H54 (cell line): ENCODE data around the gene ACP2.
A peak's percentile ranks its signal among the peaks of the same experiment; 100 is the strongest.

Experiments used
- DNase-seq: peaks from one replicate; pipeline ENCODE4 v3.0.0; 2011; ENCODE audit warnings: low spot score, mixed read lengths; ENCODE audit not compliant: insufficient read length
- FAIRE-seq: peaks from 3 replicates; lab custom pipeline; 2011; peaks lifted over from hg19 to GRCh38; lab: Jason Lieb, UNC
- POLR2A ChIP-seq: IDR thresholded peaks from 2 replicates; pipeline ENCODE4 v1.6.1; 2011; ENCODE audit warnings: low read depth, mild to moderate bottlenecking, low read length

Gene ACP2

GRCh38 chr11:47274495-47275235 lies 26.1 kb upstream of the ACP2 start:
- FAIRE-seq (no peak), DNase-seq (no peak)
- TF ChIP-seq POLR2A: no peak

GRCh38 chr11:47272706-47273105 lies 24.1 kb upstream of the ACP2 start:
- TF ChIP-seq POLR2A: no peak
- no peak for FAIRE-seq
- peak; percentile 38 for DNase-seq

- DNase-seq (no peak), FAIRE-seq (no peak)
- TF ChIP-seq POLR2A: no peak
Observed at GRCh38 chr11:47271961-47272661, 23.5 kb upstream of the ACP2 start.

GRCh38 chr11:47271328-47271727 lies 22.7 kb upstream of the ACP2 start:
- FAIRE-seq (no peak), DNase-seq (no peak)
- TF ChIP-seq POLR2A: no peak

- FAIRE-seq: no peak
- no peak for TF ChIP-seq POLR2A
- DNase-seq: peak; percentile 40
Observed at GRCh38 chr11:47270331-47271271, 22.0 kb upstream of the ACP2 start.

GRCh38 chr11:47269829-47270305 lies 21.3 kb upstream of the ACP2 start, which contains the start of gene MADD:
TSS of gene MADD (plus strand) at chr11:47270133.
- peak; percentile 97 for DNase-seq
- no peak for FAIRE-seq
- peak; percentile 78 for TF ChIP-seq POLR2A

- peak; percentile 21; the same call in 1 of the 2 replicates for TF ChIP-seq POLR2A
- DNase-seq (peak; percentile 94), FAIRE-seq (no peak)
Observed at GRCh38 chr11:47269002-47269828, 20.6 kb upstream of the ACP2 start.

- DNase-seq: no peak
- TF ChIP-seq POLR2A: peak; percentile 24; the same call in 1 of the 2 replicates
- no peak for FAIRE-seq
Observed at GRCh38 chr11:47268448-47269001, 19.9 kb upstream of the ACP2 start.

- FAIRE-seq (no peak), DNase-seq (no peak)
- TF ChIP-seq POLR2A: no peak
Observed at GRCh38 chr11:47267876-47268275, 19.3 kb upstream of the ACP2 start.

- DNase-seq: no peak
- no peak for TF ChIP-seq POLR2A
- FAIRE-seq: no peak
Observed at GRCh38 chr11:47264521-47264920, 15.9 kb upstream of the ACP2 start.

- no peak for TF ChIP-seq POLR2A
- DNase-seq: no peak
- no peak for FAIRE-seq
Observed at GRCh38 chr11:47264119-47264518, 15.5 kb upstream of the ACP2 start.

- FAIRE-seq (no peak), DNase-seq (no peak)
- no peak for TF ChIP-seq POLR2A
Observed at GRCh38 chr11:47261291-47261800, 12.7 kb upstream of the ACP2 start.

GRCh38 chr11:47260366-47260765 lies 11.8 kb upstream of the ACP2 start:
- no peak for TF ChIP-seq POLR2A
- DNase-seq: no peak
- FAIRE-seq: no peak
